ENCODE results near the gene NOVA1.
"Not testable (repeated sequence)": the region's sequence is repeated elsewhere in the genome, so short reads cannot be mapped to it uniquely, and the experiment has no call there.

NOVA1 gene

GRCh38 chr14:26597589-26598080 lies at the start of gene NOVA1:
Gene NOVA1 (minus strand): TSS chr14:26598033. CDS start chr14:26597436, 597 bp downstream.
- no peak for DNase-seq (ENCODE audit: low read depth in 1 of 2, low spot score in 1 of 2)

- not testable (repeated sequence) for DNase-seq (ENCODE audit: low read depth in 1 of 2, low spot score in 1 of 2)
Measured at GRCh38 chr14:26645057-26645456, 47.2 kb upstream of the NOVA1 start.

GRCh38 chr14:26636561-26636960 lies 38.7 kb upstream of the NOVA1 start:
- DNase-seq (ENCODE audit: low read depth in 1 of 2, low spot score in 1 of 2), result no peak

GRCh38 chr14:26634946-26635345 lies 37.1 kb upstream of the NOVA1 start:
- not testable (repeated sequence) for DNase-seq (ENCODE audit: low read depth in 1 of 2, low spot score in 1 of 2)

- no peak for DNase-seq (ENCODE audit: low read depth in 1 of 2, low spot score in 1 of 2)
Measured at GRCh38 chr14:26626256-26626655, 28.4 kb upstream of the NOVA1 start.

- DNase-seq (ENCODE audit: low read depth in 1 of 2, low spot score in 1 of 2), result no peak
Measured at GRCh38 chr14:26622611-26623010, 24.8 kb upstream of the NOVA1 start.

GRCh38 chr14:26621807-26622560 lies 24.2 kb upstream of the NOVA1 start:
- DNase-seq (ENCODE audit: low read depth in 1 of 2, low spot score in 1 of 2), result no peak

GRCh38 chr14:26621364-26621763 lies 23.5 kb upstream of the NOVA1 start:
- no peak for DNase-seq (ENCODE audit: low read depth in 1 of 2, low spot score in 1 of 2)

GRCh38 chr14:26611259-26611658 lies 13.4 kb upstream of the NOVA1 start:
- DNase-seq (ENCODE audit: low read depth in 1 of 2, low spot score in 1 of 2), result no peak

- DNase-seq (ENCODE audit: low read depth in 1 of 2, low spot score in 1 of 2), result no peak
Measured at GRCh38 chr14:26606729-26607312, 9.0 kb upstream of the NOVA1 start.

- no peak for DNase-seq (ENCODE audit: low read depth in 1 of 2, low spot score in 1 of 2)
Measured at GRCh38 chr14:26605602-26606001, 7.8 kb upstream of the NOVA1 start.

- DNase-seq (ENCODE audit: low read depth in 1 of 2, low spot score in 1 of 2), result no peak
Measured at GRCh38 chr14:26602902-26603301, 5.1 kb upstream of the NOVA1 start.

GRCh38 chr14:26601856-26602255 lies 4.0 kb upstream of the NOVA1 start:
- no peak for DNase-seq (ENCODE audit: low read depth in 1 of 2, low spot score in 1 of 2)

- DNase-seq (ENCODE audit: low read depth in 1 of 2, low spot score in 1 of 2), result no peak
Measured at GRCh38 chr14:26599291-26599690, 1.5 kb upstream of the NOVA1 start.

- no peak for DNase-seq (ENCODE audit: low read depth in 1 of 2, low spot score in 1 of 2)
Measured at GRCh38 chr14:26598672-26599131, 869 bp upstream of the NOVA1 start.

- DNase-seq (ENCODE audit: low read depth in 1 of 2, low spot score in 1 of 2), result no peak
Measured at GRCh38 chr14:26598081-26598671, 343 bp upstream of the NOVA1 start.

GRCh38 chr14:26597071-26597588 lies 703 bp downstream of the NOVA1 start:
- no peak for DNase-seq (ENCODE audit: low read depth in 1 of 2, low spot score in 1 of 2)

- no peak for DNase-seq (ENCODE audit: low read depth in 1 of 2, low spot score in 1 of 2)
Measured at GRCh38 chr14:26596543-26597061, 1.2 kb downstream of the NOVA1 start.

- no peak for DNase-seq (ENCODE audit: low read depth in 1 of 2, low spot score in 1 of 2)
Measured at GRCh38 chr14:26595926-26596542, 1.8 kb downstream of the NOVA1 start.

- DNase-seq (ENCODE audit: low read depth in 1 of 2, low spot score in 1 of 2), result no peak
Measured at GRCh38 chr14:26594756-26595545, 2.9 kb downstream of the NOVA1 start.
